HepG2 (cell line): Measurements from ENCODE around the gene TTC23L. TPM values are rescaled to one million over a fixed set of nuclear protein-coding genes. Genes with fewer than 3 reads are reported as not detected.

Experiments used
- AGO2 ChIP-seq: fragments of 200-400 bp; formaldehyde crosslinking; optimal IDR thresholded peaks from 2 replicates; pipeline ENCODE3; 2017; ENCODE audit warnings: mild to moderate bottlenecking, low read depth, low read length, moderate library complexity
- ARID3A ChIP-seq: IDR thresholded peaks from 2 replicates; pipeline ENCODE4 v1.6.1; 2012; ENCODE audit warnings: low read depth, low read length, improper control_type of control experiment
- ARNTL ChIP-seq: sonication (generic); formaldehyde crosslinking; IDR thresholded peaks from 2 replicates; pipeline ENCODE4 v1.4.0; 2020; ENCODE audit warnings: mild to moderate bottlenecking, missing genetic modification reagents
- CHCHD3 ChIP-seq: sonication (generic); formaldehyde crosslinking; IDR thresholded peaks from 2 replicates; pipeline ENCODE4 v1.8.0; 2022; ENCODE audit warnings: mild to moderate bottlenecking, missing genetic modification reagents, moderate library complexity
- FOXK2 ChIP-seq: fragments of 450-650 bp; IDR thresholded peaks from 2 replicates; pipeline ENCODE4 v1.6.1; 2016
- KAT7 ChIP-seq: IDR thresholded peaks from 2 replicates; pipeline ENCODE4 v1.6.1; 2018; ENCODE audit warnings: borderline replicate concordance, missing compliant biosample characterization
- KDM2A ChIP-seq: sonication (generic); formaldehyde crosslinking; IDR thresholded peaks from 2 replicates; pipeline ENCODE4 v1.4.0; 2020; ENCODE audit warnings: low read depth, missing genetic modification reagents, borderline replicate concordance
- KDM6A ChIP-seq: IDR thresholded peaks from 2 replicates; pipeline ENCODE4 v1.6.1; 2016; ENCODE audit warnings: low read depth
- MEF2D ChIP-seq: sonication (generic); formaldehyde crosslinking; IDR thresholded peaks from 2 replicates; pipeline ENCODE4 v1.5.1; 2020; ENCODE audit warnings: mild to moderate bottlenecking, missing genetic modification reagents
- MEIS2 ChIP-seq: sonication (generic); formaldehyde crosslinking; IDR thresholded peaks from 2 replicates; pipeline ENCODE4 v1.9.0; 2021; ENCODE audit warnings: mild to moderate bottlenecking, missing genetic modification reagents
- NR2C2 ChIP-seq: sonication (generic); formaldehyde crosslinking; IDR thresholded peaks from 2 replicates; pipeline ENCODE4 v1.4.0; 2020; ENCODE audit warnings: missing genetic modification reagents, mild to moderate bottlenecking, moderate library complexity, borderline replicate concordance
- RNF2 ChIP-seq: fragments of 450-650 bp; conservative IDR thresholded peaks from 2 replicates; pipeline ENCODE4 v1.6.1; 2016; ENCODE audit warnings: low read depth
- SALL2 ChIP-seq: sonication (generic); formaldehyde crosslinking; IDR thresholded peaks from 2 replicates; pipeline ENCODE4 v1.8.1; 2023; ENCODE audit warnings: mild to moderate bottlenecking, missing genetic modification reagents, inconsistent platforms
- SNAPC5 ChIP-seq: sonication (generic); formaldehyde crosslinking; IDR thresholded peaks from 2 replicates; pipeline ENCODE4 v1.8.1; 2023; ENCODE audit warnings: mild to moderate bottlenecking, missing genetic modification reagents, borderline replicate concordance
- THAP11 ChIP-seq: IDR thresholded peaks from 2 replicates; pipeline ENCODE4 v1.6.1; 2016; ENCODE audit warnings: missing biosample characterization, missing genetic modification reagents
- ZKSCAN8 ChIP-seq: IDR thresholded peaks from 2 replicates; pipeline ENCODE4 v1.6.1; 2016; ENCODE audit warnings: borderline replicate concordance, missing genetic modification reagents, missing compliant biosample characterization
- ZMAT3 ChIP-seq: sonication (generic); formaldehyde crosslinking; conservative IDR thresholded peaks from 2 replicates; pipeline ENCODE4 v1.7.0; 2021; ENCODE audit warnings: missing genetic modification reagents
- ZNF264 ChIP-seq: sonication (generic); formaldehyde crosslinking; IDR thresholded peaks from 2 replicates; pipeline ENCODE4 v1.4.0; 2020; ENCODE audit warnings: missing genetic modification reagents
- ZNF276 ChIP-seq: sonication (generic); formaldehyde crosslinking; IDR thresholded peaks from 2 replicates; pipeline ENCODE4 v1.4.0; 2020; ENCODE audit warnings: mild to moderate bottlenecking, low read depth, missing genetic modification reagents
- ZNF513 ChIP-seq: sonication (generic); formaldehyde crosslinking; conservative IDR thresholded peaks from 2 replicates; pipeline ENCODE4 v1.5.0; 2020; ENCODE audit warnings: missing genetic modification reagents
- ZNF530 ChIP-seq: sonication (generic); formaldehyde crosslinking; IDR thresholded peaks from 2 replicates; pipeline ENCODE4 v1.5.0; 2020; ENCODE audit warnings: low read depth, mild to moderate bottlenecking, missing genetic modification reagents
- ZNF713 ChIP-seq: sonication (generic); formaldehyde crosslinking; IDR thresholded peaks from 2 replicates; pipeline ENCODE4 v1.4.0; 2020; ENCODE audit warnings: mild to moderate bottlenecking, missing genetic modification reagents
- ZNF800 ChIP-seq: sonication (generic); formaldehyde crosslinking; IDR thresholded peaks from 2 replicates; pipeline ENCODE4 v1.4.0; 2020; ENCODE audit warnings: missing genetic modification reagents
- ZSCAN29 ChIP-seq: sonication (generic); formaldehyde crosslinking; conservative IDR thresholded peaks from 2 replicates; pipeline ENCODE4 v1.4.0; 2020; ENCODE audit warnings: mild to moderate bottlenecking, missing genetic modification reagents
- polyA plus RNA-seq, 8 experiments: library from polyadenylated mRNA; depleted of rRNA in 3 of 8; stranded (reverse) in 7 of 8; unstranded in 1 of 8; fragments of >200 nt; fragmentation: Illumina TruSeq in 4 of 8; extraction: Trizol in 4 of 8; gene quantifications; 2 replicates each; pipeline versions ENCODE4 v1.2.1 to v1.2.3, GENCODE V29; 2011 to 2016; ENCODE audit warnings: low read depth in 4 of 8, missing spikeins in 1 of 8, mixed read lengths in 1 of 8; ENCODE audit not compliant: insufficient read depth in 1 of 8
- total RNA-seq, 5 experiments: library from RNA; depleted of rRNA; stranded (reverse); fragments of >200 nt; fragmentation: Illumina TruSeq; extraction: Trizol; gene quantifications; 2 replicates each; pipeline ENCODE4 v1.2.3, GENCODE V29; 2016; ENCODE audit warnings: low read depth in 1 of 5

TTC23L gene
- total and polyA plus RNA-seq, 2 of the 13 experiments (the other 11 are each of a cell fraction or from before 2014, with no cell fraction given), result 0.37 to 1.4 TPM

- TF ChIP-seq ZNF513 (CRISPR knock-in tag) (no peak), ZNF800 (CRISPR knock-in tag) (no peak), FOXK2 (no peak), SNAPC5 (CRISPR knock-in tag) (no peak), ARID3A (no peak), MEIS2 (CRISPR knock-in tag) (no peak), ZMAT3 (CRISPR knock-in tag) (no peak), KDM6A (CRISPR knock-in tag) (no peak), NR2C2 (CRISPR knock-in tag) (no peak), ARNTL (CRISPR knock-in tag) (0 out of 2 replicates have a peak, but pooled peaks have one; percentile 9), KAT7 (CRISPR knock-in tag) (peak; percentile 36; the same call in 1 of the 2 replicates), SALL2 (CRISPR knock-in tag) (no peak), CHCHD3 (CRISPR knock-in tag) (no peak), ZSCAN29 (CRISPR knock-in tag) (no peak), ZNF264 (no peak), ZKSCAN8 (CRISPR knock-in tag) (no peak), ZNF276 (CRISPR knock-in tag) (no peak), ZNF530 (CRISPR knock-in tag) (no peak), AGO2 (no peak), MEF2D (CRISPR knock-in tag) (no peak), RNF2 (no peak), KDM2A (CRISPR knock-in tag) (no peak), ZNF713 (CRISPR knock-in tag) (no peak), THAP11 (peak; percentile 23; the same call in 1 of the 2 replicates)
Observed at GRCh38 chr5:34929720-34930461, 90.9 kb downstream of the TTC23L start (continued).
